Brain microvascular endothelial cell (primary cell): ENCODE data around the gene LY6G6F.

Experiments
- DNase-seq: peaks from one replicate; pipeline ENCODE4 v3.0.0-alpha.2; 2020
- H3K27ac ChIP-seq: fragments of 250-450 bp; sonication (Bioruptor Pico); 2 replicates; pipeline ENCODE4 v1.5.1; 2020; ENCODE audit warnings: mild to moderate bottlenecking, moderate library complexity
- H3K27me3 ChIP-seq: fragments of 250-450 bp; sonication (Bioruptor Pico); replicated peaks from 2 replicates; pipeline ENCODE4 v1.5.1; 2020; ENCODE audit warnings: mild to moderate bottlenecking
- H3K36me3 ChIP-seq: fragments of 250-450 bp; sonication (Bioruptor Pico); replicated peaks from 2 replicates; pipeline ENCODE4 v1.5.1; 2020; ENCODE audit warnings: mild to moderate bottlenecking
- H3K4me3 ChIP-seq: 2 replicates; pipeline ENCODE4 v1.5.1; 2011; ENCODE audit warnings: low read depth, mild to moderate bottlenecking, control low read depth, low read length, moderate library complexity
- in situ Hi-C: cut with HindIII; loops from 2 replicates; pipeline ENCODE4 v1.10.0; 2017; ENCODE audit warnings: low sequenced_read_pairs, low pct_ligation_motif_present
- TF ChIP-seq, protein P1 (sequence below): IDR thresholded peaks from 2 replicates; pipeline ENCODE4 v1.5.1; 2011; ENCODE audit warnings: low read depth, mild to moderate bottlenecking, moderate library complexity, low read length, control low read depth, inconsistent platforms; ENCODE audit errors: missing control alignments

Gene LY6G6F

GRCh38 chr6:31727717-31728671 is 21.3 kb downstream of the LY6G6F start:
- Histone ChIP-seq H3K27me3 (no peaks in the 10 kb centered on the region), H3K36me3 (peaks cover 41% of the 10 kb centered on the region), H3K27ac (no peak overlapping the region), H3K4me3 (no peak overlapping the region)
- in situ Hi-C loops = no loop called here
- DNase-seq = no peak
- TF ChIP-seq, protein P1, sequence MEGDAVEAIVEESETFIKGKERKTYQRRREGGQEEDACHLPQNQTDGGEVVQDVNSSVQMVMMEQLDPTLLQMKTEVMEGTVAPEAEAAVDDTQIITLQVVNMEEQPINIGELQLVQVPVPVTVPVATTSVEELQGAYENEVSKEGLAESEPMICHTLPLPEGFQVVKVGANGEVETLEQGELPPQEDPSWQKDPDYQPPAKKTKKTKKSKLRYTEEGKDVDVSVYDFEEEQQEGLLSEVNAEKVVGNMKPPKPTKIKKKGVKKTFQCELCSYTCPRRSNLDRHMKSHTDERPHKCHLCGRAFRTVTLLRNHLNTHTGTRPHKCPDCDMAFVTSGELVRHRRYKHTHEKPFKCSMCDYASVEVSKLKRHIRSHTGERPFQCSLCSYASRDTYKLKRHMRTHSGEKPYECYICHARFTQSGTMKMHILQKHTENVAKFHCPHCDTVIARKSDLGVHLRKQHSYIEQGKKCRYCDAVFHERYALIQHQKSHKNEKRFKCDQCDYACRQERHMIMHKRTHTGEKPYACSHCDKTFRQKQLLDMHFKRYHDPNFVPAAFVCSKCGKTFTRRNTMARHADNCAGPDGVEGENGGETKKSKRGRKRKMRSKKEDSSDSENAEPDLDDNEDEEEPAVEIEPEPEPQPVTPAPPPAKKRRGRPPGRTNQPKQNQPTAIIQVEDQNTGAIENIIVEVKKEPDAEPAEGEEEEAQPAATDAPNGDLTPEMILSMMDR = no peak

DNA sequence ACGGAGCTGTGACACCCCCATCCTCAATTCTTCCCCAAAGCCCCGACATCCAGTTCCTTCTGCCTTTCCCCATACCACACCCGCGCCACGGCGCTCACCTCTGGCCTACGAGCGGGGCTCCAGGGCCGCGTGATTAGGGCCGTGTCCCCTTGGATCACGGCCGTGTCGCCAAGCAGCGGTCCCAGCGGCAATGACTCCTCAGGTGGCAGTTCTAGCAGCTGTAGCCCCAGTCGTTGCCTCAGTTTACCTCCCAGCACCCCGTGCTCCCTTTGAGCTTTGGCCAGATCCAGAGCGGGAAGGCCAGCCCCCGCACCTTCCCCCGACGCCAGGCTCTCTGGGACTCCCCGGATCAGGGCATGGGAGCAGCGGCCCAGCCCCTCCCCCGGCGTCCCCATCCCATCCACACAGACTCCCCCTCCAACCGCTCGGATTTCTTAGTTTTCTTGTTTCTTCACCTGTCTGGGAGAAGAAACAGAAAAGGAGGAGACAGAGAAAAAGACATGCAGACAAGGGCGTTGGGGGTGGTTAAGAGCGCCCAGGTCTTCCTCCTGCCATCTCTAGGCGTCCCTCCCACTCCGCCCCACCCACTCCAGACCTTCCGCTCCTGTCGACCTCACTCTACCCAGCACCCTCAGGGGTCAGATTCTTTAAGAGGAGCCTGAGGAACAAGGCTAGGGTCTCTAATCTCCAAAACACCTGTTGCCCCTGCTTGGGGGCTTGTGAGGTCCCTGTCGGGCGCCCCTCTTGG is 22.3 kb downstream of the LY6G6F start, which contains the start of gene DDAH2:
TSS of gene DDAH2 (minus strand) at position 533 of the 748 bp plus-strand sequence. CDS start at position 395, 138 bp downstream.
- TF ChIP-seq, protein P1 = peak; percentile 78
- Histone ChIP-seq H3K27me3 (no peaks in the 10 kb centered on the region), H3K4me3 (peak within 1 kb of the TSS; percentile 84), H3K36me3 (peaks cover 51% of the 10 kb centered on the region), H3K27ac (peak within 1 kb of the TSS; percentile 59)
- in situ Hi-C loops = no loop called here
- DNase-seq = no peak

DNA sequence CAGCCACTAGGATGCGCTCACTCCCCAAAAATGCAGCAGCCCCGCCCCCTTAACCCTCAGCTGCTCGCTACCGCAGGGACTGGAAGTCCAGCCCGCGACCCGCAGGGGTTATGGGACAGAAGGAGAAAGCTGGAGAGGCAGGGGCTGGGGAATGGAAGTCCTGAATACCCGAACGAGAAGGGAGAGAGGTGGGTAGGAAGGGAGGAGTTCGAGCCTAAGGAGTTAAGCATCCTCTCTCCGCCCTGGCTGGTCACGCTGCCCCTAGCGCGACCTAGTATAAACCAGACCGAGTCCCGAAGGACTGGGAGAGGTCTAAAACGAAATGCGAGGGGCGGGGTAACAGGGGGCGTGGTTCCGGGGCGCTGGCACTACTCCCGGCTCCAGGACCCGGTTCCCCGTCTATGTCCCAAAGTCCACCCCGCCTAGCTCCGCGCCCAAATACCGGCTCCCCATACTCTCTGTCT is 22.9 kb downstream of the LY6G6F start:
- Histone ChIP-seq H3K36me3 (peaks cover 56% of the 10 kb centered on the region), H3K4me3 (peak overlapping the region; percentile 84), H3K27me3 (no peaks in the 10 kb centered on the region), H3K27ac (peak overlapping the region; percentile 59)
- DNase-seq = peak; percentile 83
- in situ Hi-C loops = no loop called here
- TF ChIP-seq, protein P1 = no peak

DNA sequence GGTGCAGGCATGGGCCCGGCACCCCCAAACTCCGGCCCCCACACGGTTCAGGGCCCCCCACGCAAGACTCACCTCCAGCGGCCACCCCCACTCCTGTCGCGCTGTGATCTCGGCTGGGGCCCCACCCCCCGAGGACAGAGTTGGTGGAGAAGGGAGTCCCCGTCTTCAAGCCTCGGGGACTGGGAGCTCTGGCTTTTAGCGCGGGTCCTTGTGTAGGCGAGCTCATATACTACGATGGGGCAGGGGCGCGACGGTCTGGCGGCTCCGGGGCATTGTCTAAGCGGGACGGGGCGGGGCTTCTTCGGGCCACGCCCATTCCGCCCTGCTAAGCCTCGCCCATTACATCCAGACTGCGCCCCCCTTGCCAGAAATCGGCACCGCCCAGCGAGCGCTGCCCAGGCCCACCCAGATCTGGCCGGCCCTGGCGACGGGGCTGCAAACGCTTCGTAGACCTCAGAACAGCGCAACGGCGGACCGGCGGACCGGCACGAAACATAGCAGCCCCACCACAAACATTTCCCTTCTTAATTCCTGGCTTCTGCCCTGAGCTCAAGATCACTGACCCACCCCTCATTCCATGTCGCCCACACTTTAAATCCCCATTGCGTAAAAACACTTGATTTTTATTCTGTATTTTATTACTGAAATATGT is 23.4 kb downstream of the LY6G6F start:
- in situ Hi-C loops = no loop called here
- peaks cover 56% of the 10 kb centered on the region for H3K36me3 ChIP-seq
- peak overlapping the region; percentile 59 for H3K27ac ChIP-seq
- H3K4me3 ChIP-seq = peak overlapping the region; percentile 84
- DNase-seq = peak; percentile 77
- TF ChIP-seq, protein P1 = no peak
- no peaks in the 10 kb centered on the region for H3K27me3 ChIP-seq

- Histone ChIP-seq H3K27ac (no peak overlapping the region), H3K4me3 (no peak overlapping the region), H3K36me3 (peaks cover 56% of the 10 kb centered on the region), H3K27me3 (no peaks in the 10 kb centered on the region)
- in situ Hi-C loops = no loop called here
- TF ChIP-seq, protein P1 = no peak
- no peak for DNase-seq
Observed at GRCh38 chr6:31730631-31731086, 24.0 kb downstream of the LY6G6F start.
